GM21360 (cell line): ENCODE results near the gene TRIP13.
A peak's percentile ranks its signal among the peaks of the same experiment; 100 is the strongest.
"Not testable (repeated sequence)": the region's sequence is repeated elsewhere in the genome, so short reads cannot be mapped to it uniquely, and the experiment has no call there.

ENCODE experiments used
- ATAC-seq: cut with Tn5 transposase; IDR thresholded peaks from one replicate; pipeline ENCODE4 v1.9.1; 2021; ENCODE audit warnings: mild to moderate bottlenecking, moderate library complexity; ENCODE audit not compliant: unreplicated experiment

The TRIP13 gene

GRCh38 chr5:889075-889710, 3.5 kb upstream of the TRIP13 start:
- no peak for ATAC-seq

GRCh38 chr5:891117-891836, 1.4 kb upstream of the TRIP13 start:
- ATAC-seq, result no peak

GRCh38 chr5:891837-892393, 769 bp upstream of the TRIP13 start:
- ATAC-seq, result no peak

GRCh38 chr5:893137-893506, 438 bp downstream of the TRIP13 start:
- peak; percentile 16 for ATAC-seq

GRCh38 chr5:893711-894110, 1.0 kb downstream of the TRIP13 start:
- no peak for ATAC-seq

- ATAC-seq, result no peak
These were observed 8.1 kb downstream of the TRIP13 start for GRCh38 chr5:900781-901180.

GRCh38 chr5:902129-902916, 9.6 kb downstream of the TRIP13 start:
- ATAC-seq, result no peak

- no peak for ATAC-seq
These were observed 11.0 kb downstream of the TRIP13 start for GRCh38 chr5:903756-904096.

GRCh38 chr5:905139-905642, 12.5 kb downstream of the TRIP13 start:
- no peak for ATAC-seq

- ATAC-seq, result no peak
These were observed 14.8 kb downstream of the TRIP13 start for GRCh38 chr5:907366-907910.

- no peak for ATAC-seq
These were observed 15.5 kb downstream of the TRIP13 start for GRCh38 chr5:908172-908571.

GRCh38 chr5:909086-909485, 16.4 kb downstream of the TRIP13 start:
- no peak for ATAC-seq

- no peak for ATAC-seq
These were observed 17.5 kb downstream of the TRIP13 start for GRCh38 chr5:909994-910768.

GRCh38 chr5:910769-911160, 18.1 kb downstream of the TRIP13 start:
- no peak for ATAC-seq

- ATAC-seq, result no peak
These were observed 18.9 kb downstream of the TRIP13 start for GRCh38 chr5:911601-912000.

- no peak for ATAC-seq
These were observed 19.8 kb downstream of the TRIP13 start for GRCh38 chr5:912280-913091.

GRCh38 chr5:914174-914573, 21.5 kb downstream of the TRIP13 start:
- ATAC-seq, result no peak

GRCh38 chr5:914612-915011, 21.9 kb downstream of the TRIP13 start:
- ATAC-seq, result no peak

GRCh38 chr5:915346-915745, 22.7 kb downstream of the TRIP13 start:
- not testable (repeated sequence) for ATAC-seq

GRCh38 chr5:915946-916345, 23.3 kb downstream of the TRIP13 start:
- no peak for ATAC-seq
